ENCODE measurements around the gene OR7C2.
"Not testable (repeated sequence)": the region's sequence is repeated elsewhere in the genome, so short reads cannot be mapped to it uniquely, and the experiment has no call there.

OR7C2 gene

GRCh38 chr19:14941189-14941588 lies at the start of gene OR7C2:
OR7C2 (plus strand) TSS chr19:14941489; CDS start chr19:14941489, 0 bp downstream.
- no peak for DNase-seq

- no peak for DNase-seq
Observed at GRCh38 chr19:14901675-14902260, 39.5 kb upstream of the OR7C2 start.

GRCh38 chr19:14906711-14907110 lies 34.6 kb upstream of the OR7C2 start:
- DNase-seq: no peak

GRCh38 chr19:14915116-14915515 lies 26.2 kb upstream of the OR7C2 start:
- peak; percentile 2 to 29 for DNase-seq

GRCh38 chr19:14916848-14917247 lies 24.4 kb upstream of the OR7C2 start:
- DNase-seq: no peak

- no peak for DNase-seq
Observed at GRCh38 chr19:14933506-14933905, 7.8 kb upstream of the OR7C2 start.

GRCh38 chr19:14940266-14940665 lies 1.0 kb upstream of the OR7C2 start:
- DNase-seq: no peak

- DNase-seq: no peak
Observed at GRCh38 chr19:14943601-14944000, 2.3 kb downstream of the OR7C2 start.

- DNase-seq: no peak
Observed at GRCh38 chr19:14944456-14944855, 3.2 kb downstream of the OR7C2 start.

GRCh38 chr19:14949413-14949812 lies 8.1 kb downstream of the OR7C2 start:
- not testable (repeated sequence) for DNase-seq

GRCh38 chr19:14949876-14950275 lies 8.6 kb downstream of the OR7C2 start:
- no peak for DNase-seq

- DNase-seq: no peak
Observed at GRCh38 chr19:14950421-14950820, 9.1 kb downstream of the OR7C2 start.

GRCh38 chr19:14952767-14953166 lies 11.5 kb downstream of the OR7C2 start:
- DNase-seq: no peak

GRCh38 chr19:14954071-14954655 lies 12.9 kb downstream of the OR7C2 start:
- DNase-seq: no peak

GRCh38 chr19:14957464-14957863 lies 16.2 kb downstream of the OR7C2 start:
- DNase-seq: no peak

GRCh38 chr19:14959263-14959662 lies 18.0 kb downstream of the OR7C2 start:
- no peak for DNase-seq

GRCh38 chr19:14961956-14962685 lies 20.8 kb downstream of the OR7C2 start:
- no peak for DNase-seq

- no peak for DNase-seq
Observed at GRCh38 chr19:14968247-14968646, 27.0 kb downstream of the OR7C2 start.

GRCh38 chr19:14971474-14971873 lies 30.2 kb downstream of the OR7C2 start:
- no peak for DNase-seq

GRCh38 chr19:14972676-14973075 lies 31.4 kb downstream of the OR7C2 start:
- peak in 1 of 2 experiments; percentile 31 for DNase-seq

GRCh38 chr19:14974488-14974887 lies 33.2 kb downstream of the OR7C2 start:
- DNase-seq: no peak

GRCh38 chr19:14977128-14977527 lies 35.8 kb downstream of the OR7C2 start:
- no peak for DNase-seq

- DNase-seq: no peak
Observed at GRCh38 chr19:14978161-14978776, 37.0 kb downstream of the OR7C2 start.
